ENCODE data around the gene SERP1. TPM values are rescaled to one million over a fixed set of nuclear protein-coding genes. Genes with fewer than 3 reads are reported as not detected.

SERP1 gene
- total RNA-seq, result 100 to 1,000 TPM; 147 to 162 TPM
- polyA plus RNA-seq, result 100 to 1,000 TPM in 1 of 2 donors, 10 to 100 TPM in 1; 84.7 to 310 TPM
- long read RNA-seq, donor 1, transcript SERP1-201 (3 exons, 3,171 nt), result major isoform, 115 of 274 reads
- long read RNA-seq, donor 1, partial matches to known transcripts, result 133 of 274 reads
- long read RNA-seq, donor 1, other reads (novel, unspliced or antisense), result 19 of 274 reads
- long read RNA-seq, donor 2, transcript SERP1-206 (2 exons, 1,596 nt), result minor isoform, 5 of 59 reads
- long read RNA-seq, donor 2, transcript SERP1-201 (3 exons, 3,171 nt), result major isoform, 37 of 59 reads
- long read RNA-seq, donor 2, partial matches to known transcripts, result 16 of 59 reads
- long read RNA-seq, donor 2, other reads (novel, unspliced or antisense), result 0 of 59 reads
- long read RNA-seq, donor 3, transcript SERP1-201 (3 exons, 3,171 nt), result major isoform, 60 of 194 reads
- long read RNA-seq, donor 3, partial matches to known transcripts, result 81 of 194 reads
- long read RNA-seq, donor 3, other reads (novel, unspliced or antisense), result 46 of 194 reads
- long read RNA-seq, donor 4, transcript SERP1-201 (3 exons, 3,171 nt), result major isoform, 32 of 36 reads
- long read RNA-seq, donor 4, partial matches to known transcripts, result 0 of 36 reads
- long read RNA-seq, donor 4, other reads (novel, unspliced or antisense), result 0 of 36 reads
- long read RNA-seq, donor 5, transcript SERP1-208 (2 exons, 830 nt), result minor isoform, 5 of 300 reads
- long read RNA-seq, donor 5, transcript SERP1-201 (3 exons, 3,171 nt), result major isoform, 126 of 300 reads
- long read RNA-seq, donor 5, partial matches to known transcripts, result 135 of 300 reads
- long read RNA-seq, donor 5, other reads (novel, unspliced or antisense), result 30 of 300 reads

GRCh38 chr3:150546226-150547044, at the start of gene SERP1, which contains the start of gene EIF2A:
Gene SERP1, minus strand, starts transcription at chr3:150546496. Its CDS starts 361 bp downstream, at chr3:150546135.
Gene EIF2A, plus strand, starts transcription at chr3:150546787. Its CDS starts 16 bp downstream, at chr3:150546803.
- H3K36me3 ChIP-seq (ENCODE audit: control insufficient read depth in 4 of 4, insufficient read depth in 4 of 4, low read length in 4 of 4), result peaks cover 5 to 19% (median 8%) of the 10 kb centered on the region in 4 donors
- TF ChIP-seq CTCF (IDR thresholded peaks at IDR 0.05; ENCODE audit: control extremely low read depth, extremely low read depth), result no peak
- DNase-seq, result peak; percentile 99 to 100 (median 100)
- ATAC-seq (ENCODE audit: insufficient read depth, low FRiP score), result peak; percentile 96
- no peaks in the 10 kb centered on the region for H3K9me3 ChIP-seq (ENCODE audit: control insufficient read depth in 4 of 4, insufficient read depth in 3 of 4, low read length in 3 of 4)
- WGBS, 2 donors, result 0% methylated on average over 86 of the region's 86 CpGs
- peak within 1 kb of the TSS; percentile 83 for H3K4me3 ChIP-seq
- peak within 1 kb of the TSS; percentile 96 for H3K9ac ChIP-seq (ENCODE audit: insufficient read depth in 1 of 2, low read length in 2 of 2)
- peak within 1 kb of the TSS; percentile 97 to 99 for H3K27ac ChIP-seq (ENCODE audit: low read depth in 1 of 2, low read length in 1 of 2)
- H3K27me3 ChIP-seq (ENCODE audit: control insufficient read depth in 3 of 3, insufficient read depth in 3 of 3, low read length in 2 of 3), result no peaks in the 10 kb centered on the region
- peaks cover 2 to 20% (median 7%) of the 10 kb centered on the region in 5 donors for H3K4me1 ChIP-seq (ENCODE audit: control insufficient read depth in 5 of 5, insufficient read depth in 5 of 5, low read length in 5 of 5)

- Histone ChIP-seq H3K27me3 (ENCODE audit: control insufficient read depth in 3 of 3, insufficient read depth in 3 of 3, low read length in 2 of 3) (no peaks in the 10 kb centered on the region), H3K4me3 (no peak overlapping the region), H3K4me1 (ENCODE audit: control insufficient read depth in 5 of 5, insufficient read depth in 5 of 5, low read length in 5 of 5) (peaks cover 0 to 2% (median 0%) of the 10 kb centered on the region in 5 donors), H3K36me3 (ENCODE audit: control insufficient read depth in 4 of 4, insufficient read depth in 4 of 4, low read length in 4 of 4) (peaks cover 0 to 3% (median 0%) of the 10 kb centered on the region in 4 donors), H3K27ac (ENCODE audit: low read depth in 1 of 2, low read length in 1 of 2) (no peak overlapping the region), H3K9ac (ENCODE audit: insufficient read depth in 1 of 2, low read length in 2 of 2) (no peak overlapping the region), H3K9me3 (ENCODE audit: control insufficient read depth in 4 of 4, insufficient read depth in 3 of 4, low read length in 3 of 4) (no peaks in the 10 kb centered on the region)
- 91 to 94% methylated on average over 4 of the region's 4 CpGs for WGBS, 2 donors
- TF ChIP-seq CTCF (IDR thresholded peaks at IDR 0.05; ENCODE audit: control extremely low read depth, extremely low read depth), result no peak
- DNase-seq (no peak), ATAC-seq (ENCODE audit: insufficient read depth, low FRiP score) (no peak)
These were observed 47.9 kb upstream of the SERP1 start for GRCh38 chr3:150594150-150594549.

GRCh38 chr3:150589759-150590158, 43.5 kb upstream of the SERP1 start:
- H3K36me3 ChIP-seq (ENCODE audit: control insufficient read depth in 4 of 4, insufficient read depth in 4 of 4, low read length in 4 of 4), result peaks cover 7 to 12% (median 8%) of the 10 kb centered on the region in 4 donors
- TF ChIP-seq CTCF (IDR thresholded peaks at IDR 0.05; ENCODE audit: control extremely low read depth, extremely low read depth), result no peak
- H3K9ac ChIP-seq (ENCODE audit: insufficient read depth in 1 of 2, low read length in 2 of 2), result no peak overlapping the region
- H3K9me3 ChIP-seq (ENCODE audit: control insufficient read depth in 4 of 4, insufficient read depth in 3 of 4, low read length in 3 of 4), result no peaks in the 10 kb centered on the region
- H3K27ac ChIP-seq (ENCODE audit: low read depth in 1 of 2, low read length in 1 of 2), result no peak overlapping the region
- DNase-seq (no peak), ATAC-seq (ENCODE audit: insufficient read depth, low FRiP score) (no peak)
- H3K27me3 ChIP-seq (ENCODE audit: control insufficient read depth in 3 of 3, insufficient read depth in 3 of 3, low read length in 2 of 3), result no peaks in the 10 kb centered on the region
- peaks cover 0 to 4% (median 0%) of the 10 kb centered on the region in 5 donors for H3K4me1 ChIP-seq (ENCODE audit: control insufficient read depth in 5 of 5, insufficient read depth in 5 of 5, low read length in 5 of 5)
- no peak overlapping the region for H3K4me3 ChIP-seq
- WGBS, 2 donors, result 65 to 77% methylated on average over 6 of the region's 6 CpGs

Measured in lung (tissue), 16 donors.